A549 (cell line): ENCODE measurements around the gene ROPN1L. TPM values are rescaled to one million over a fixed set of nuclear protein-coding genes. Genes with fewer than 3 reads are reported as not detected.
"Not testable (repeated sequence)": the region's sequence is repeated elsewhere in the genome, so short reads cannot be mapped to it uniquely, and the experiment has no call there.

Experiments
- ATAC-seq, 2 experiments: fragments of 200-7000 bp in 1 of 2; fragments of >200 bp in 1 of 2; cut with Nextera tagmentation in 1 of 2; cut with Tn5 transposase in 1 of 2; 3 replicates each; pipeline versions ENCODE4 v1.8.0 to v1.9.1; 2018 to 2020; ENCODE audit warnings: mild to moderate bottlenecking in 1 of 2, moderate library complexity in 1 of 2
- CTCF ChIA-PET: fragments of 300-600 bp; sonication (Branson Sonifier 250); formaldehyde crosslinking; extraction: SDS; loops from one replicate; lab custom pipeline; 2021; ENCODE audit warnings: antibody characterized with exemption, inconsistent platforms; lab: Yijun Ruan, JAX
- POLR2A ChIA-PET: fragments of 350-600 bp; formaldehyde crosslinking; extraction: SDS; loops from one replicate; lab custom pipeline; 2021; ENCODE audit warnings: antibody characterized with exemption, inconsistent platforms; lab: Yijun Ruan, JAX
- DNase-seq, 2 experiments: peaks; one replicate each; pipeline versions ENCODE4 v3.0.0 to v3.0.0-alpha.2; 2011 to 2016; ENCODE audit warnings: low read depth in 1 of 2, low spot score in 1 of 2
- FAIRE-seq: peaks from 2 replicates; lab custom pipeline; 2011; peaks lifted over from hg19 to GRCh38; lab: Jason Lieb, UNC
- H3K27ac ChIP-seq, 2 experiments: fragments of >200 bp; sonication (Bioruptor Twin); formaldehyde crosslinking; 3 replicates each; pipeline ENCODE4 v1.5.1; 2016 to 2017
- H3K4me1 ChIP-seq: fragments of >200 bp; sonication (Bioruptor Twin); formaldehyde crosslinking; 3 replicates; pipeline ENCODE4 v1.6.1; 2016
- H3K4me2 ChIP-seq: fragments of >200 bp; sonication (Bioruptor Twin); formaldehyde crosslinking; 3 replicates; pipeline ENCODE4 v1.6.1; 2016
- H3K4me3 ChIP-seq: fragments of >200 bp; sonication (Bioruptor Twin); formaldehyde crosslinking; 3 replicates; pipeline ENCODE4 v1.5.1; 2016
- H3K9me3 ChIP-seq: fragments of >200 bp; sonication (Bioruptor Twin); formaldehyde crosslinking; 3 replicates; pipeline ENCODE4 v1.6.1; 2016
- CBX2 ChIP-seq: fragments of 200-600 bp; sonication (generic); IDR thresholded peaks from 2 replicates; pipeline ENCODE4 v1.6.1; 2016; ENCODE audit warnings: low read depth, mild to moderate bottlenecking, borderline replicate concordance
- CHD2 ChIP-seq: fragments of 150-350 bp; IDR thresholded peaks from 2 replicates; pipeline ENCODE4 v1.6.1; 2014; ENCODE audit warnings: low read length; ENCODE audit not compliant: partially characterized antibody
- CHD4 ChIP-seq: fragments of 200-600 bp; sonication (generic); IDR thresholded peaks from 2 replicates; pipeline ENCODE4 v1.6.1; 2016; ENCODE audit warnings: antibody characterized with exemption, mild to moderate bottlenecking, borderline replicate concordance
- EHF ChIP-seq: fragments of 250-450 bp; sonication (Bioruptor Pico); IDR thresholded peaks from 2 replicates; pipeline ENCODE4 v1.5.0; 2020; ENCODE audit warnings: mild to moderate bottlenecking
- EP300 ChIP-seq, 2 experiments: fragments of >200 bp; sonication (Bioruptor Twin); formaldehyde crosslinking; IDR thresholded peaks; 2 replicates in 1 of 2; 3 replicates in 1 of 2; pipeline ENCODE4 v1.6.1; 2016 to 2017
- FOSB ChIP-seq: fragments of 250-450 bp; sonication (Bioruptor Pico); IDR thresholded peaks from 2 replicates; pipeline ENCODE4 v1.5.0; 2020; ENCODE audit warnings: mild to moderate bottlenecking, moderate library complexity
- FOSL2 ChIP-seq, 2 experiments: fragments of 450-650 bp in 1 of 2; fragments of >200 bp in 1 of 2; sonication (Bioruptor Twin) in 1 of 2; formaldehyde crosslinking; IDR thresholded peaks; 2 replicates each; pipeline versions ENCODE4 v1.5.0 to v1.6.1; 2016 to 2020; ENCODE audit warnings: mild to moderate bottlenecking in 1 of 2, moderate library complexity in 1 of 2
- FOXS1 ChIP-seq: fragments of 250-450 bp; sonication (Bioruptor Pico); IDR thresholded peaks from 2 replicates; pipeline ENCODE4 v1.5.0; 2020; ENCODE audit warnings: mild to moderate bottlenecking, moderate library complexity
- GATA3 ChIP-seq: IDR thresholded peaks from 2 replicates; pipeline ENCODE4 v1.6.1; 2012; ENCODE audit warnings: borderline replicate concordance
- HOXA7 ChIP-seq: fragments of 250-450 bp; sonication (Bioruptor Pico); IDR thresholded peaks from 2 replicates; pipeline ENCODE4 v1.5.0; 2020; ENCODE audit warnings: mild to moderate bottlenecking, moderate library complexity
- HOXB13 ChIP-seq: fragments of 250-450 bp; sonication (Bioruptor Pico); IDR thresholded peaks from 2 replicates; pipeline ENCODE4 v1.5.0; 2020; ENCODE audit warnings: low read depth, mild to moderate bottlenecking, moderate library complexity
- KDM5A ChIP-seq: fragments of 200-600 bp; sonication (generic); IDR thresholded peaks from 2 replicates; pipeline ENCODE4 v1.6.1; 2016; ENCODE audit warnings: antibody characterized with exemption, mild to moderate bottlenecking
- MAFK ChIP-seq: fragments of 450-650 bp; IDR thresholded peaks from 2 replicates; pipeline ENCODE4 v1.6.1; 2014; ENCODE audit not compliant: partially characterized antibody
- MAX ChIP-seq: IDR thresholded peaks from 2 replicates; pipeline ENCODE4 v1.6.1; 2012
- MAZ ChIP-seq: fragments of 150-350 bp; IDR thresholded peaks from 2 replicates; pipeline ENCODE4 v1.6.1; 2014; ENCODE audit warnings: antibody characterized with exemption, low read depth, low read length, borderline replicate concordance
- NFE2L2 ChIP-seq: fragments of 150-350 bp; conservative IDR thresholded peaks from 2 replicates; pipeline ENCODE4 v1.6.1; 2014; ENCODE audit warnings: low read length
- NR3C1 ChIP-seq: fragments of >200 bp; sonication (Bioruptor Twin); formaldehyde crosslinking; IDR thresholded peaks from 3 replicates; pipeline ENCODE4 v1.6.1; 2017
- RAD21 ChIP-seq, 2 experiments: fragments of >200 bp in 1 of 2; sonication (Bioruptor Twin) in 1 of 2; formaldehyde crosslinking in 1 of 2; IDR thresholded peaks in 1 of 2; conservative IDR thresholded peaks in 1 of 2; 2 replicates in 1 of 2; 3 replicates in 1 of 2; pipeline ENCODE4 v1.6.1; 2012 to 2018; ENCODE audit warnings: inconsistent platforms in 1 of 2
- REST ChIP-seq: fragments of 200-600 bp; sonication (generic); IDR thresholded peaks from 2 replicates; pipeline ENCODE4 v1.6.1; 2016; ENCODE audit warnings: antibody characterized with exemption, mild to moderate bottlenecking, moderate library complexity
- SMC3 ChIP-seq: fragments of >200 bp; sonication (Bioruptor Twin); formaldehyde crosslinking; IDR thresholded peaks from 3 replicates; pipeline ENCODE4 v1.6.1; 2018; ENCODE audit warnings: inconsistent platforms
- TFCP2L1 ChIP-seq: fragments of 250-450 bp; sonication (Bioruptor Pico); IDR thresholded peaks from 2 replicates; pipeline ENCODE4 v1.5.0; 2021; ENCODE audit warnings: mild to moderate bottlenecking
- TP53 ChIP-seq: fragments of 250-450 bp; sonication (Bioruptor Pico); IDR thresholded peaks from 2 replicates; pipeline ENCODE4 v1.5.0; 2021; ENCODE audit warnings: mild to moderate bottlenecking, moderate library complexity
- ZFP36 ChIP-seq: fragments of 450-650 bp; IDR thresholded peaks from 2 replicates; pipeline ENCODE4 v1.6.1; 2014; ENCODE audit warnings: borderline replicate concordance; ENCODE audit not compliant: partially characterized antibody
- ZNF302 ChIP-seq: fragments of 250-450 bp; sonication (Bioruptor Pico); IDR thresholded peaks from 2 replicates; pipeline ENCODE4 v1.9.0; 2021; ENCODE audit warnings: inconsistent platforms, mild to moderate bottlenecking, moderate library complexity
- WGBS: methylation state at CpG from one replicate; pipeline ENCODE4 v1.1.6; 2017; ENCODE audit errors: missing lambda C conversion rate; 5-methylcytosine and 5-hydroxymethylcytosine counted together
- polyA plus RNA-seq, 4 experiments: library from polyadenylated mRNA; depleted of rRNA in 3 of 4; stranded (reverse); fragments of >200 nt; fragmentation: RNase III in 1 of 4; extraction: RNeasy Plus Mini Kit Qiagen cat#74134 plus additional on column Dnase treatment in 1 of 4; gene quantifications; 2 replicates in 3 of 4; 3 replicates in 1 of 4; pipeline ENCODE4 v1.2.3, GENCODE V29; 2011 to 2017

ROPN1L gene
- polyA plus RNA-seq, 2 of the 4 experiments (the other 2 are of a cell fraction) = 0.83 to 1.4 TPM

GRCh38 chr5:10494497-10494896 lies 52.8 kb downstream of the ROPN1L start:
- DNase-seq, FAIRE-seq, H3K4me2 ChIP-seq, H3K4me3 ChIP-seq, H3K9me3 ChIP-seq, POLR2A ChIA-PET, ATAC-seq, H3K4me1 ChIP-seq: not testable (repeated sequence)
- H3K27ac ChIP-seq = peak overlapping the region in 1 of 2 experiments; percentile 37; a peak in 2 of 6 replicates
- CTCF ChIA-PET = interaction anchor here (0.8 kb wide), 1 partner anchor 211 kb away, joined by 3 read pairs; no protein-coding TSS in a partner anchor
- 55% methylated on average over 6 of the region's 6 CpGs for WGBS

GRCh38 chr5:10497554-10497953 lies 55.9 kb downstream of the ROPN1L start:
- ATAC-seq = no peak
- ChIA-PET CTCF (interaction anchor here (1.2 to 2.0 kb wide), 2 partner anchors 8 to 130 kb away, joined by 4 to 7 read pairs; no protein-coding TSS in a partner anchor), POLR2A (no interaction called here)
- DNase-seq = no peak
- FAIRE-seq = no peak
- Histone ChIP-seq H3K4me1 (peaks cover 21% of the 10 kb centered on the region), H3K4me3 (no peak overlapping the region), H3K4me2 (no peak overlapping the region), H3K27ac (peak overlapping the region in 1 of 2 experiments; percentile 38; a peak in 1 of 6 replicates), H3K9me3 (no peaks in the 10 kb centered on the region)
- 68% methylated on average over 5 of the region's 5 CpGs for WGBS
- no peak for TF ChIP-seq NFE2L2
- no peak for TF ChIP-seq HOXB13 (CRISPR knock-in tag)
- no peak for TF ChIP-seq ZNF302
- TF ChIP-seq MAX = no peak
- no peak for TF ChIP-seq GATA3
- TF ChIP-seq CHD2 = no peak
- no peak for TF ChIP-seq CHD4
- no peak for TF ChIP-seq TP53 (CRISPR knock-in tag)
- TF ChIP-seq KDM5A = no peak
- no peak for TF ChIP-seq HOXA7 (CRISPR knock-in tag)
- TF ChIP-seq CBX2 = no peak
- TF ChIP-seq NR3C1 = no peak
- TF ChIP-seq ZFP36 = no peak
- no peak for TF ChIP-seq TFCP2L1 (CRISPR knock-in tag)
- no peak for TF ChIP-seq REST
- TF ChIP-seq FOSB (CRISPR knock-in tag) = no peak
- no peak for TF ChIP-seq FOSL2 (IDR thresholded peaks at IDR 0.05)
- TF ChIP-seq FOSL2 (CRISPR knock-in tag; IDR thresholded peaks at IDR 0.05) = no peak
- no peak for TF ChIP-seq EHF
- no peak for TF ChIP-seq RAD21 (conservative IDR thresholded peaks at IDR 0.05 in 1 of 2, IDR thresholded peaks at IDR 0.05 in 1 of 2)
- no peak for TF ChIP-seq SMC3

DNA sequence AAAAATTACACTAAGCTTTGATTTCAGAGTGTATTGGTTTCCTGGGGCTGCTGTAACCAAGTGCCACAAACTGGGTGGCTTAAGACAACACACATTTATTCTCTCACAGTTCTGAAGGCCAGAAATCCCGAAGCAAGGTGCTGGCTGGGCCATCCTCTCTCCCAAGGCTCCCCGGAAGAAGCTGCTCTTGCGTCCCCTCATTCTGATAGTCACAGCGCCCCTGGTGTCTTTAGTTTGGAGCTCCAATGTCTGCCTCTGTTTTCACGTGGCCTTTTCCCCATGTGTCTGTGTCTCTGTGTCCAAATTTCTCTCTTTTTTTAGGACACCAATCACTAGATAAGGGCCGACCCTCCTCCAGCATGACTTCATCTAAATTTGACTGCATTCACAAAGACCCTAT lies 56.7 kb downstream of the ROPN1L start:
- 76% methylated on average over 6 of the region's 6 CpGs for WGBS
- H3K4me2 ChIP-seq = no peak overlapping the region
- ATAC-seq (no peak), DNase-seq (no peak), FAIRE-seq (no peak)
- H3K4me1 ChIP-seq = peaks cover 29% of the 10 kb centered on the region
- POLR2A ChIA-PET = no interaction called here
- H3K9me3 ChIP-seq = no peaks in the 10 kb centered on the region
- CTCF ChIA-PET = interaction anchor here (1.0 to 2.4 kb wide), 7 partner anchors 9 to 129 kb away, joined by 3 to 8 read pairs (median 3); no protein-coding TSS in a partner anchor
- H3K27ac ChIP-seq = peak overlapping the region in 1 of 2 experiments; percentile 11; a peak in 1 of 6 replicates
- H3K4me3 ChIP-seq = no peak overlapping the region
- TF ChIP-seq MAZ = no peak
- no peak for TF ChIP-seq MAFK
- no peak for TF ChIP-seq EP300 (IDR thresholded peaks at IDR 0.05)
- TF ChIP-seq ZNF302 = no peak
- no peak for TF ChIP-seq FOXS1 (CRISPR knock-in tag)
- no peak for TF ChIP-seq CBX2
